ENCODE measurements around the gene HJURP. TPM values are rescaled to one million over a fixed set of nuclear protein-coding genes. Genes with fewer than 3 reads are reported as not detected.
"Not testable (repeated sequence)": the region's sequence is repeated elsewhere in the genome, so short reads cannot be mapped to it uniquely, and the experiment has no call there.

Gene HJURP, protein sequence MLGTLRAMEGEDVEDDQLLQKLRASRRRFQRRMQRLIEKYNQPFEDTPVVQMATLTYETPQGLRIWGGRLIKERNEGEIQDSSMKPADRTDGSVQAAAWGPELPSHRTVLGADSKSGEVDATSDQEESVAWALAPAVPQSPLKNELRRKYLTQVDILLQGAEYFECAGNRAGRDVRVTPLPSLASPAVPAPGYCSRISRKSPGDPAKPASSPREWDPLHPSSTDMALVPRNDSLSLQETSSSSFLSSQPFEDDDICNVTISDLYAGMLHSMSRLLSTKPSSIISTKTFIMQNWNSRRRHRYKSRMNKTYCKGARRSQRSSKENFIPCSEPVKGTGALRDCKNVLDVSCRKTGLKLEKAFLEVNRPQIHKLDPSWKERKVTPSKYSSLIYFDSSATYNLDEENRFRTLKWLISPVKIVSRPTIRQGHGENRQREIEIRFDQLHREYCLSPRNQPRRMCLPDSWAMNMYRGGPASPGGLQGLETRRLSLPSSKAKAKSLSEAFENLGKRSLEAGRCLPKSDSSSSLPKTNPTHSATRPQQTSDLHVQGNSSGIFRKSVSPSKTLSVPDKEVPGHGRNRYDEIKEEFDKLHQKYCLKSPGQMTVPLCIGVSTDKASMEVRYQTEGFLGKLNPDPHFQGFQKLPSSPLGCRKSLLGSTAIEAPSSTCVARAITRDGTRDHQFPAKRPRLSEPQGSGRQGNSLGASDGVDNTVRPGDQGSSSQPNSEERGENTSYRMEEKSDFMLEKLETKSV
- total RNA-seq (ENCODE audit: low replicate concordance) = 16.7 and 42.1 TPM in 2 replicates
- long read RNA-seq, transcript HJURP-202 (9 exons, 3,187 nt) = major isoform, 65 of 80 reads
- long read RNA-seq, partial matches to known transcripts = 7 of 80 reads
- long read RNA-seq, other reads (novel, unspliced or antisense) = 6 of 80 reads

DNA sequence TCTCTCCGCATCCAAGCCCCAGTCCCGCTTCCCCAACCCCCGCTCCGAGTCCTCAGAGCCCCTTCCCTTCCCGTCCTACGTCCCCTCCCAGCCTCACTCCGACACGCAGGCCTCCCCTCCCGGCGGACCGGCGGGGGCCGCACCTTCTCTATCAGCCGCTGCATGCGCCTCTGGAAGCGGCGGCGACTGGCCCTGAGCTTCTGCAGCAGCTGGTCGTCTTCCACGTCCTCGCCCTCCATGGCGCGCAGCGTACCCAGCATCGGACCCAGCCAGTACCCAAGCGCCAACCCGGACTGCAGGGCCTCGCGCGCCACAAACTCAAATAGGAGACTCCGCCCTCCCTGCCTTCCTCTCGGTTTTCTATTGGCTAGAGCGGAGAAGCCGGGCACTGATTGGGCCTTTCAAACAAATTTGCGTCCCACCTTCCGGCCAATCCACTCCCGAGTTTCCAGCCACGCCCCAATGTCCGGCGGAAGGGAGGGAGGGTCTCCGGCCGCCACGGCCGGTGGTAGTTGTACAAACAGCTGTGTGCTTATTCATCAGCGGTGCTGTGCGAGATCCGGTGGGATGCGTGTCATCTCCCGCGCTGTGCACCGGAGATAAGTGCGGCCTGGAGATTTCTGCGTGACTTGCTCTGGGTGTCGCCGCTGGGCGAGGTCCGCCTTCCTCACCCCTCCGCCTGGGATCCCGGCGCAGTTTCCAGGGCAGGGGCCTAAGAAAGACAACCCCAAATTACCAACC, at the start of gene HJURP:
TSS of gene HJURP (minus strand) at position 295 of the 741 bp plus-strand sequence. CDS start at position 260, 35 bp downstream.
- TF ChIP-seq, protein P1, sequence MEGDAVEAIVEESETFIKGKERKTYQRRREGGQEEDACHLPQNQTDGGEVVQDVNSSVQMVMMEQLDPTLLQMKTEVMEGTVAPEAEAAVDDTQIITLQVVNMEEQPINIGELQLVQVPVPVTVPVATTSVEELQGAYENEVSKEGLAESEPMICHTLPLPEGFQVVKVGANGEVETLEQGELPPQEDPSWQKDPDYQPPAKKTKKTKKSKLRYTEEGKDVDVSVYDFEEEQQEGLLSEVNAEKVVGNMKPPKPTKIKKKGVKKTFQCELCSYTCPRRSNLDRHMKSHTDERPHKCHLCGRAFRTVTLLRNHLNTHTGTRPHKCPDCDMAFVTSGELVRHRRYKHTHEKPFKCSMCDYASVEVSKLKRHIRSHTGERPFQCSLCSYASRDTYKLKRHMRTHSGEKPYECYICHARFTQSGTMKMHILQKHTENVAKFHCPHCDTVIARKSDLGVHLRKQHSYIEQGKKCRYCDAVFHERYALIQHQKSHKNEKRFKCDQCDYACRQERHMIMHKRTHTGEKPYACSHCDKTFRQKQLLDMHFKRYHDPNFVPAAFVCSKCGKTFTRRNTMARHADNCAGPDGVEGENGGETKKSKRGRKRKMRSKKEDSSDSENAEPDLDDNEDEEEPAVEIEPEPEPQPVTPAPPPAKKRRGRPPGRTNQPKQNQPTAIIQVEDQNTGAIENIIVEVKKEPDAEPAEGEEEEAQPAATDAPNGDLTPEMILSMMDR (conservative IDR thresholded peaks at IDR 0.05) = no peak
- H3K9me3 Mint-ChIP-seq = no peaks in the 10 kb centered on the region

DNA sequence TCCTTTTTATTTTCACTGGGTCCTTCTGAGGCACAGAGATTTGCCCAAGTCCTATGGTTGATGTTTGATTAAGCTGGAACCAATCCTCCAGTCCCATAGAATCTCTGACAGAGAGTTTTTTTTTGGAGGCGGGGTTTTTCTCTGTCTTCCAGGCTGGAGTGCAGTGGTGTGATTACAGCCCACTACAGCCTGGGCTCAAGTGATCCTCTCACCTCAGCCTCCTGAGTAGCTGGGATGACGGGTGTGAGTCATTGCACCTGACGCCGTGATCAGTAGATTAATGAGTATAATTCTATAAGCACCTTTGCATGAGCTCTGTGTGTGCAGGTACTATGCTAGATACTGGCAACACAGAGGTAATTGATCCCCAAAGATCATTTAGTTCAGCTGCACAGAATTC, 47.5 kb upstream of the HJURP start:
- no peak overlapping the region for H3K4me3 Mint-ChIP-seq
- no peak overlapping the region for H3K27ac Mint-ChIP-seq
- H3K9me3 Mint-ChIP-seq = no peaks in the 10 kb centered on the region
- peaks cover 40% of the 10 kb centered on the region for H3K27me3 Mint-ChIP-seq
- TF ChIP-seq, protein P1 (conservative IDR thresholded peaks at IDR 0.05) = no peak
- H3K36me3 Mint-ChIP-seq = no peaks in the 10 kb centered on the region
- no peaks in the 10 kb centered on the region for H3K4me1 Mint-ChIP-seq (ENCODE audit: unreplicated experiment)
- no peak for DNase-seq (ENCODE audit: extremely low spot score, unreplicated experiment)

More for the DNA sequence above, at the start of gene HJURP:
- Mint-ChIP-seq H3K27me3 (no peaks in the 10 kb centered on the region), H3K36me3 (peaks cover 10% of the 10 kb centered on the region), H3K4me3 (peak within 1 kb of the TSS; percentile 99), H3K27ac (peak within 1 kb of the TSS; percentile 92), H3K4me1 (ENCODE audit: unreplicated experiment) (peaks cover 22% of the 10 kb centered on the region)
- peak; percentile 91 for DNase-seq (ENCODE audit: extremely low spot score, unreplicated experiment)

DNA sequence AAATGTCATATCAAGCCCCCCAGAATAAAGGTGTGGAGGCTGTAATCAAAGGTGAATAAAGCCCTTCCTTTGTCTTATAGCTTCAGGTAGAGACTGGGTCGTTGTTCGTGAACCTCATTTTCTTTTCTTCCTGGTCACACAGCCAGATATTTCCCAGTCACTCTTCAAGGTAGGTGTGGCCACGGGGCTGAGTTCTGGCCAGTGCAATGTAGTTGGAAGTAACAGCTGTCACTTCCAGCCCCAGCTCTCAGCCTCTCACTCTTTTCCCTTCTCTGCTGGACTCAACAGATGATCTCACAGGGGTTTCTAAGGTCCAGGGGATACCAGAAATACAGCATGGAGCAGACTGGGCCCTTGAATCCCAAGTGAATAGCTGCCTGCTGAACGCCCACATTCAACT, 47.0 kb upstream of the HJURP start:
- Mint-ChIP-seq H3K27me3 (peaks cover 41% of the 10 kb centered on the region), H3K4me1 (ENCODE audit: unreplicated experiment) (no peaks in the 10 kb centered on the region), H3K9me3 (no peaks in the 10 kb centered on the region), H3K36me3 (no peaks in the 10 kb centered on the region), H3K27ac (no peak overlapping the region), H3K4me3 (no peak overlapping the region)
- TF ChIP-seq, protein P1 (conservative IDR thresholded peaks at IDR 0.05) = no peak
- DNase-seq (ENCODE audit: extremely low spot score, unreplicated experiment) = no peak

DNA sequence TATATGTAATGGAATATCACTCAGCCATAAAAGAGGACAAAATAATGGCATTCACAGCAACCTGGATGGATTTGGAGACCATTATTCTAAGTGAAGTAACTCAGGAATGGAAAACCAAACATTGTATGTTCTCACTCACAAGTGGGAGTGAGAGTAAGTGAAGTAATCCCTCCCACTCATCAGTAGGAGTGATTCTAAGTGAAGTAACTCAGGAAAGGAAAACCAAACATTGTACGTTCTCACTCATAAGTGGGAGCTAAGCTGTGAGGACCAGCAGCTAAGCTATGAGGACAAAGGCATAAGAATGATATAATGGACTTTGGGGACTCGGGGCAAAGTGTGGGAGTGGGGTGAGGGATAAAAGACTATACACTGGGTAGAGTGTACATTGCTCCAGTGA, 41.9 kb upstream of the HJURP start:
- not testable (repeated sequence) for H3K36me3 Mint-ChIP-seq; H3K4me1 Mint-ChIP-seq (ENCODE audit: unreplicated experiment); H3K4me3 Mint-ChIP-seq; H3K9me3 Mint-ChIP-seq; DNase-seq (ENCODE audit: extremely low spot score, unreplicated experiment); H3K27ac Mint-ChIP-seq
- peaks cover 41% of the 10 kb centered on the region for H3K27me3 Mint-ChIP-seq

DNA sequence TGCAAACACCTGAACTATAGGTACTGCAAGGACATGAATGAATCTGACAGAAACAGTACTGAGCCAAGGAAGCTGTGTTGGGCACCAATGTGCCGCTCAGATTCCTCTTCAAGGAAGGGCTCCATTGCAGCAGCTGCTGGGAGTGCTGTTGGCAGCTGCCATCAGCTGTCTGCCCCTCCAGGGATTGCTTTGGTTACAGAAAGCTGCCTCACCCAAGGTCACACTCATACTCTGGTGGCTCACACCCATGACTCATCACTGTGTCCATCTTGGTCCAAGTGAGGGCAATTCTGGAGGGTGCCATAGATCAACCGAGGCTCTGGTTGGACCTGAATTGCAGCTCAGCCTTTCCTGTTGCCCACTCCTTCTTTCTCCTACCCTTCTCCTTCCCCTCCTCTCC, 38.5 kb upstream of the HJURP start:
- TF ChIP-seq, protein P1 (conservative IDR thresholded peaks at IDR 0.05) = no peak
- H3K27me3 Mint-ChIP-seq = peaks cover 33% of the 10 kb centered on the region
- no peaks in the 10 kb centered on the region for H3K4me1 Mint-ChIP-seq (ENCODE audit: unreplicated experiment)
- no peak for DNase-seq (ENCODE audit: extremely low spot score, unreplicated experiment)
- no peak overlapping the region for H3K27ac Mint-ChIP-seq
- H3K4me3 Mint-ChIP-seq = no peak overlapping the region
- no peaks in the 10 kb centered on the region for H3K36me3 Mint-ChIP-seq
- no peaks in the 10 kb centered on the region for H3K9me3 Mint-ChIP-seq

Data from type B pancreatic cell (in vitro differentiated cells).